Fibroblast of lung (primary cell): Measurements from ENCODE around the gene NKX3-2.

Source experiments
- EZH2 ChIP-seq: IDR thresholded peaks from 2 replicates; pipeline ENCODE4 v1.5.1; 2012; ENCODE audit warnings: low read length, control low read depth, mild to moderate bottlenecking; ENCODE audit errors: missing control alignments
- TF ChIP-seq, protein P1 (sequence below), 2 donors: IDR thresholded peaks in 1 of 2; conservative IDR thresholded peaks in 1 of 2; 1 replicate in 1 of 2; 2 replicates in 1 of 2; pipeline ENCODE4 v1.5.1; 2011 to 2012; ENCODE audit warnings: low read length in 2 of 2, control low read depth in 1 of 2, inconsistent platforms in 1 of 2, low read depth in 1 of 2, mild to moderate bottlenecking in 1 of 2

DNA sequence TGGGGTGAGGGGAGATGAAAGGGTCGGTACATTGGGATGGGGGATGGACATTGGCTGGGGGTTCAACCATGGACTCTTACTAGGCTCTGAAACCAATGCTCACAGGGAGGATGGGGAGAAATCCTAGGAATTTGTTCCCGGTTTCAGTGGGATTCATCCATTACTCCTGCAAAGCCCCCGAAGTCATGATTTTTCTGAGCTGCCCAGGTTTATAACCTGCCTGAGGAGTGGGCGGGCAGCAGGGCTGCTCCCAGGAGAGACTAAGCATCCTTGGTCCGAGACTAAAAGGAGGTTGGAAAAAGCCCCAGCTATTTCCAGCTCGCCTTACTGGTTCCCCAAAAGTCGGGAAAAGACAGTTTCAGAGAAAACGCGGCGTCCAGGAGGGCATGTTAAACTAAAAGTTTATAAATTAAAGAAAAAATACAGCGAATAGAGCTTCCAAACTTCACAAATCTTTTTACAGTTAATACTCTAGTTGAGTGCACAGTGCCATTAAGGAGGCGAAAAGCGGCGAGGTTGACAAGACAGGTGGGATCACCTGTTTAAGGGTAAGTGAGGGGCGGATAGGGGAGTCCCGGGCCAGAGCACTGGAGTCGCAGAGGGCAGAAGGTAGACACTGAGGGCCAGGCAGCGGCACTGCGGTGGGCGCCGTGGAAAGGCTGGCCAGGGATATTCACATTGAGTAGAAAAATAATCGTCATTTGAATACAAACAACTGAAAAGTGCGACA is 3.7 kb downstream of the NKX3-2 start:
- TF ChIP-seq, protein P1, sequence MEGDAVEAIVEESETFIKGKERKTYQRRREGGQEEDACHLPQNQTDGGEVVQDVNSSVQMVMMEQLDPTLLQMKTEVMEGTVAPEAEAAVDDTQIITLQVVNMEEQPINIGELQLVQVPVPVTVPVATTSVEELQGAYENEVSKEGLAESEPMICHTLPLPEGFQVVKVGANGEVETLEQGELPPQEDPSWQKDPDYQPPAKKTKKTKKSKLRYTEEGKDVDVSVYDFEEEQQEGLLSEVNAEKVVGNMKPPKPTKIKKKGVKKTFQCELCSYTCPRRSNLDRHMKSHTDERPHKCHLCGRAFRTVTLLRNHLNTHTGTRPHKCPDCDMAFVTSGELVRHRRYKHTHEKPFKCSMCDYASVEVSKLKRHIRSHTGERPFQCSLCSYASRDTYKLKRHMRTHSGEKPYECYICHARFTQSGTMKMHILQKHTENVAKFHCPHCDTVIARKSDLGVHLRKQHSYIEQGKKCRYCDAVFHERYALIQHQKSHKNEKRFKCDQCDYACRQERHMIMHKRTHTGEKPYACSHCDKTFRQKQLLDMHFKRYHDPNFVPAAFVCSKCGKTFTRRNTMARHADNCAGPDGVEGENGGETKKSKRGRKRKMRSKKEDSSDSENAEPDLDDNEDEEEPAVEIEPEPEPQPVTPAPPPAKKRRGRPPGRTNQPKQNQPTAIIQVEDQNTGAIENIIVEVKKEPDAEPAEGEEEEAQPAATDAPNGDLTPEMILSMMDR (conservative IDR thresholded peaks at IDR 0.05 in 1 of 2, IDR thresholded peaks at IDR 0.05 in 1 of 2; ENCODE audit: low read depth in 1 of 2, low read length in 2 of 2) = no peak
- TF ChIP-seq EZH2 = no peak
